Keratinocyte (primary cell): ENCODE results near the gene STARD5.

Experiments used
- CTCF ChIP-seq, 3 experiments: IDR thresholded peaks in 1 of 3; conservative IDR thresholded peaks in 1 of 3; optimal IDR thresholded peaks in 1 of 3; 2 replicates in 2 of 3; 3 replicates in 1 of 3; pipeline versions ENCODE3 to v1.5.1; 2011; ENCODE audit warnings: low read length in 3 of 3, mild to moderate bottlenecking in 3 of 3, moderate library complexity in 2 of 3, control low read depth in 1 of 3, inconsistent platforms in 1 of 3; ENCODE audit not compliant: insufficient read depth in 2 of 3; ENCODE audit errors: extremely low read depth in 1 of 3
- EZH2 ChIP-seq: IDR thresholded peaks from one replicate; pipeline ENCODE4 v1.6.1; 2012; ENCODE audit warnings: inconsistent platforms, mild to moderate bottlenecking, low read length, moderate library complexity

- no peak for TF ChIP-seq CTCF (optimal IDR thresholded peaks at IDR 0.05 in 1 of 3, IDR thresholded peaks at IDR 0.05 in 1 of 3, conservative IDR thresholded peaks at IDR 0.05 in 1 of 3; ENCODE audit: extremely low read depth in 1 of 3, insufficient read depth in 2 of 3, low read length in 3 of 3)
- no peak for TF ChIP-seq EZH2
Measured at GRCh38 chr15:81303244-81304225, 20.4 kb downstream of the STARD5 start.
